GM21526 (cell line): Measurements from ENCODE around the gene SLC25A12.
A peak's percentile ranks its signal among the peaks of the same experiment; 100 is the strongest.
"Not testable (repeated sequence)": the region's sequence is repeated elsewhere in the genome, so short reads cannot be mapped to it uniquely, and the experiment has no call there.

Source experiments
- ATAC-seq: cut with Tn5 transposase; IDR thresholded peaks from one replicate; pipeline ENCODE4 v1.9.1; 2021; ENCODE audit warnings: moderate library complexity; ENCODE audit not compliant: unreplicated experiment, low FRiP score

The SLC25A12 gene, protein sequence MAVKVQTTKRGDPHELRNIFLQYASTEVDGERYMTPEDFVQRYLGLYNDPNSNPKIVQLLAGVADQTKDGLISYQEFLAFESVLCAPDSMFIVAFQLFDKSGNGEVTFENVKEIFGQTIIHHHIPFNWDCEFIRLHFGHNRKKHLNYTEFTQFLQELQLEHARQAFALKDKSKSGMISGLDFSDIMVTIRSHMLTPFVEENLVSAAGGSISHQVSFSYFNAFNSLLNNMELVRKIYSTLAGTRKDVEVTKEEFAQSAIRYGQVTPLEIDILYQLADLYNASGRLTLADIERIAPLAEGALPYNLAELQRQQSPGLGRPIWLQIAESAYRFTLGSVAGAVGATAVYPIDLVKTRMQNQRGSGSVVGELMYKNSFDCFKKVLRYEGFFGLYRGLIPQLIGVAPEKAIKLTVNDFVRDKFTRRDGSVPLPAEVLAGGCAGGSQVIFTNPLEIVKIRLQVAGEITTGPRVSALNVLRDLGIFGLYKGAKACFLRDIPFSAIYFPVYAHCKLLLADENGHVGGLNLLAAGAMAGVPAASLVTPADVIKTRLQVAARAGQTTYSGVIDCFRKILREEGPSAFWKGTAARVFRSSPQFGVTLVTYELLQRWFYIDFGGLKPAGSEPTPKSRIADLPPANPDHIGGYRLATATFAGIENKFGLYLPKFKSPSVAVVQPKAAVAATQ

GRCh38 chr2:171893824-171894611 is at the start of gene SLC25A12:
Gene SLC25A12 (minus strand): TSS chr2:171894244. CDS start chr2:171894214, 30 bp downstream.
- ATAC-seq, result peak; percentile 89

- ATAC-seq, result no peak
These were observed 47.3 kb upstream of the SLC25A12 start for GRCh38 chr2:171941316-171941699.

DNA sequence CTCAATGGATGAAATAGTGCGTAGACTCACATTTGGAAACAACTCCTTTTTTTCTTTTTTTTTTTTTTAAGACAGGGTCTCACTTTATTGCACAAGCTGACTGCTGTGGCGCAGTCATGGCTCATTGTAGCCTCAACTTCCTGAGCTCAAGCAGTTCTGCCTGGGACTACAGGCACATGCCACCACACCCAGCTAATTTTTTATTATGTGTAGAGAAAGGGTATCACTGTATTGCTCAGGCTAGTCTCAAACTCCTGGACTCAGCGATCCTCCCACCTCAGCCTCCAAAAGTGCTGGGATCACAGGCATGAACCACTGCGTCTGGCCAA is 45.7 kb upstream of the SLC25A12 start:
- no peak for ATAC-seq

DNA sequence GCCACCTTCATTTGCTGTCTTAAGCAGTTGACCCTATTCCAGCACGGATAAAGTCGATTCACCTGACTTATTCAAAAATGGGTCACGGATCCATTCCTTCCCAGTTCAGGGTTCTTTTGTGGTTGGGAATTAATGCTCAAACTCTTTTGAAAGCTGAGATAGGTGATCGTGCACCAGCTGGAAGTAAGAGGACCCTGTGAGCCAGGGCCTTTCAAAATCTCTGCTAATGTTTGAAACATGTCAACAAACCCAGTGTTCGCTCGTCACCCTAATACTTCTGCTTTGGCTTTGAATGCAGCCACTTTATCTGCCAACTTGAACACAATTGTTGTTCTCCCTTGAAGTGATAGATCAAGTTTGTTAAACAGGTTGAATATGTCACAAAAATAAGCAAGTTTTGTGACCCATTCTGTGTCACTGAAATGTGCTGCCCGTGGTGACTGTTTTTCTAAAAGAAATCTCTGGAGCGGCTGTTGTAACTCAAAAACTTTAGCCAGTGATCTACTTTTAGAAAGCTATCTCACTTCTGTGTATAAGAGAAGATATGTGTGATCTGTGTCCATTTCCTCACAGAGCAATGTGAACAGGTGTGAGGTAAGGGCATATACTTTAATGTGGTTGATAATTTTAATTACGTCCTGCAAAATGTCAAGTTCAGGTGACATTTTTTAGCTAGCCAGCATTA is 45.2 kb upstream of the SLC25A12 start:
- ATAC-seq, result no peak

DNA sequence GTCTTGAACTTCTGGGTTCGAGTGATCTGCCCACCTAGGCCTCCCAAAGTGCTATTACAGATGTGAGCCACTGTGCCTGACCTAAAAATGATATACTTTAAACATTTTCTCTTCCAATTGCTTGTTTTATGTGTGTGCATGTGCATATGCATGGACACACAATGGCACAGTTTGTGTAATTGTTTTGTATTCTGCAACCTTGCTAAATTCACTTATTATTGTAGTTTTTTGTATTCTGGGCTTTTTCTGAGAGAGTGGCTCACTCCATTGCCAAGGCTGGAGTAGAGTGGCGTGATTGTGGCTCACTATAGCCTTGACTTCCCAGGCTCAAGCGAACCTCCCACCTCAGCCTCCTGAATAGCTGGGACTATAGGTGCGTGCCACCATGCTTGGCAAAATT is 36.3 kb upstream of the SLC25A12 start:
- no peak for ATAC-seq

DNA sequence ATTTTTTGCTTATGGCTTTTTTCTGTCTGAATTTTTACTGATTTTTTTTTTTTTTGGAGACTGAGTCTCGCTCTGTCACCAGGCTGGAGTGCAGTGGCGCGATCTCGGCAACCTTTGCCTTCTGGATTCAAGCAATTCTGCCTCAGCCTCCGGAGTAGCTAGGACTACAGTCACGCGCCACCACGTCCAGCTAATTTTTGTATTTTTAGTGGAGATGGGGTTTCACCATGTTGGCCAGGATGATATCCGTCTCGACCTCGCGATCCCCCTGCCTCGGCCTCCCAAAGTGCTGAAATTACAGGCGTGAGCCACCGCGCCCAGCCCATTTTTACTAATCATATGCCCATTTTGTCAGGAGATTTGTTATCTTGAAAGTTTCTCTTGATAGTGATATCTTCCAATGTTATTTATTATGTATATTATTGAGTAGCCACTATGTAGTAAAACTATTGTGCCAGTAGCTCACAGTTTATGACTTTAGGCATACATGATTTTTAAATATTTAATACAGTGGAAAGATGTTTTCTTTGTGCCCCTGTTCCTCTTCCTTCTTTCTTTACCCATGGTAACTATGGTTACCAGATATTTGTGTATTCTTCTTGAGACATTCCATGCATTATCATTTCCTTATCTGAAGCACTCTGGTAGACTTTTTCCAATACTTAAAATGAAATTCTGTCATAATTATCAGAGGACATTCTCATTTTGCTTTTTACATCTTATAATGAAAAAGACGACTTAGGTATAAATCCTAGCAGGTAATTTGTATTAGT is 30.3 kb upstream of the SLC25A12 start:
- no peak for ATAC-seq

- no peak for ATAC-seq
These were observed 29.2 kb upstream of the SLC25A12 start for GRCh38 chr2:171923206-171923605.

GRCh38 chr2:171922230-171923022 is 28.4 kb upstream of the SLC25A12 start, which contains the start of gene HAT1:
Gene HAT1 (plus strand): TSS chr2:171922461. CDS start chr2:171922501, 40 bp downstream.
- peak; percentile 90 for ATAC-seq

DNA sequence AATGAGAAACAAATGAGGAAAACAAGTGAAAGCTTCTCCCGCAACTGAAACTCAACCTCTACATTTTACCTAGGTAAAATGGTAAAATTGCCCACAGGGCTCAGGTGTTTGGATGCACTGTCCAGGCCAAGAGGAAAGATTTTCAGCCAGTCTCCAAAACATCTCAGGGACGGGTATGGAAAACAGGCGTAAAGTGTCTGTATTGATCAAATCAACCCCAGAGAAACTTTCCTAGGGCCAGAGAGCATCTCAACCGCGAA is 27.9 kb upstream of the SLC25A12 start:
- no peak for ATAC-seq

- no peak for ATAC-seq
These were observed 25.4 kb upstream of the SLC25A12 start for GRCh38 chr2:171919453-171919852.

DNA sequence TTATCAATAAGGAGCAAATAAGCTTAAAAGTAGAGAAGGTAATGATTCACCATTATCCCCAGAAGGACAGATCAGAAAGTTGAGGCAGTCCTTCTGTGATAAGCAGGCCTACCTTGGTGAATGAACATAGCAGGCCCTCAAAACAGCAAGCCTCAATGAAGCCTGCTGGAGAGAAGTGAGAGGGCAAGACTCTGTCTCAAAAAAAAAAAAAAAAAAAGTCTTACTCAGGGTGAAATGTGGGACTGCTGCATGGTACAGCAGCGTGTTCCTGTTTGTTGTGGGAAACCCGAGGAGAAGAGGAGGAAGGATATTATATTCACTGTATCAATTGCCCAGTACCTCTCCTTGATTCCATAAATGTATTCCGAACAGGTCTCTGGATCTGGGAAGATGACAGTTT is 19.5 kb upstream of the SLC25A12 start:
- ATAC-seq, result no peak

DNA sequence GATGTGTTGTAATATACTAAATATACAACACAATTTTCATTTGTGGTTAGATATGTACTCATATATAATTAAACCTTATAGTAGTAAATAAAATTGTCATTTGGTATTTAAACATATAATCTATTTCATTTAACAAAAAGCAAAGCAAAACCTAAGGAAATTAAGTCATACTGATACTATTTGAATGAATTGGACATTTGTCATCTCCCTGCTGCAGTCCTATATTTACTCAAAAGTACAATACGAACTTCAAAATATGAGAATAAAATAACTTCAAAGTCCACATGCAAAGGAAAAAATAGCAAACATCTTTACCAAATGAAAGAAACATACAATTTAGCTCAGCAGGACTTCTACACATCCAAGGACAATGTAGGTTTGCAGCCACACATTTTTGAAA is 16.4 kb upstream of the SLC25A12 start:
- no peak for ATAC-seq

DNA sequence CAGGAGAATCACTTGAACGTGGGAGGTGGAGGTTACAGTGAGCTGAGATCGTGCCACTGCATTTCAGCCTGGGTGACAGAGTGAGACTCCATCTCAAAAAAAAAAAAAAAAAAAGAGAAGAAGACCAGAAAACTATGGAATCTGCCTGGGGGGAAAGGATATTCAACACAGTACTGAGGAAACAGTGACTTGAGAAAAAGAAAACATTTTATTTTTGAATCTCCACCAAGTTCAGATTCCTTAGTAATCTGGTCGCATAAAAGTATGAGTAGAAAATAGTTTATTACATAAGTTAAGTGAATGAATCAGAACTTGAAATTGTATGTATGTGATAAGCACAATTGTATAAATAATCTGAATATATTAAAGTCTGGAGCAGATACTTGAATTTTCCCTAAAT is 15.2 kb upstream of the SLC25A12 start:
- ATAC-seq, result no peak

DNA sequence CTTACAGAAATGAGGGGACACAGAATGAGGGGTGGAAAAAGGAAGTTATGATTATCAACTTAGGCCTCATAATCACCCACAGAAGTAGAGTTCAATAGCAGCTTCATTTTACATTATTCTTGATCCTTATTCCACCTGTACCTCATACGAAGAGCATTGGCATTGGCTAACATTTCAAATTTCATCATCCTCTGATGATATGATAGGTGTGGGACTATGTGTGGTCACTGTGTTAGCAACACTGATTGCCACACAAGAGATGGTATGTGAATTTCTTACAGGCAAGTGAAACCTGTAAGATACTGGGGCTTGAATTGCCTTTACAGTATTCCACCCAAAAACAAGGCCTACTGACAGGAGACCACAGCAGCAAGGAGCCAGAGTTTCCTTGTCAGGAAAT is 14.2 kb upstream of the SLC25A12 start:
- ATAC-seq, result no peak

- ATAC-seq, result no peak
These were observed 8.9 kb upstream of the SLC25A12 start for GRCh38 chr2:171902840-171903420.

GRCh38 chr2:171899623-171900282 is 5.7 kb upstream of the SLC25A12 start:
- not testable (repeated sequence) for ATAC-seq

GRCh38 chr2:171895786-171896185 is 1.7 kb upstream of the SLC25A12 start:
- ATAC-seq, result no peak

DNA sequence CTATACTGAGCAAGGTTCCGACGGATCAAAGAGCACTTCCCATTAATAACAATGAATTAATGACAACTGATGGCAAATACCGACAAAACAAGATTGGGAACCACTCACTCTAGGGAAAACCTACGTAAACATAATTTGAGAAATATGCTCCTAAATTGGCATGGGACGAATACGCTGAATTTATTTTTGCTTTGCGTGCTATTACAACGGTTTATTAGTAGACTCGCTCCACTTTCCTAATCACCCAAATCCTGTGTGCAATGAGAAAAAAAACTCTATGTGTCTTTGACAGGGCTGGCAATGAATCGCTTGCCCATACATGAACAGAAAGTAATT is 536 bp upstream of the SLC25A12 start:
- no peak for ATAC-seq
